HepG2 (cell line): Measurements from ENCODE around the gene TFPI. TPM values are rescaled to one million over a fixed set of nuclear protein-coding genes. Genes with fewer than 3 reads are reported as not detected.

ENCODE experiments used
- AGO1 ChIP-seq: fragments of 200-400 bp; formaldehyde crosslinking; IDR thresholded peaks from 2 replicates; pipeline ENCODE4 v1.6.1; 2017; ENCODE audit warnings: mild to moderate bottlenecking, low read depth, low read length, moderate library complexity; ENCODE audit not compliant: poor library complexity, severe bottlenecking
- ARID2 ChIP-seq: sonication (generic); formaldehyde crosslinking; IDR thresholded peaks from 2 replicates; pipeline ENCODE4 v1.8.1; 2022; ENCODE audit warnings: mild to moderate bottlenecking, missing genetic modification reagents, borderline replicate concordance
- CERS6 ChIP-seq: sonication (generic); formaldehyde crosslinking; IDR thresholded peaks from 2 replicates; pipeline ENCODE4 v1.5.0; 2020; ENCODE audit warnings: missing genetic modification reagents
- EEA1 ChIP-seq: sonication (generic); formaldehyde crosslinking; IDR thresholded peaks from 2 replicates; pipeline ENCODE4 v1.5.1; 2020; ENCODE audit warnings: mild to moderate bottlenecking, missing genetic modification reagents, borderline replicate concordance
- GATAD2A ChIP-seq: IDR thresholded peaks from 2 replicates; pipeline ENCODE4 v1.6.1; 2016
- GTF3A ChIP-seq: sonication (generic); formaldehyde crosslinking; conservative IDR thresholded peaks from 2 replicates; pipeline ENCODE4 v1.4.0; 2020; ENCODE audit warnings: mild to moderate bottlenecking, missing genetic modification reagents
- HHEX ChIP-seq: IDR thresholded peaks from 2 replicates; pipeline ENCODE4 v1.6.1; 2016; ENCODE audit warnings: control low read depth
- HOXA5 ChIP-seq: sonication (generic); formaldehyde crosslinking; IDR thresholded peaks from 2 replicates; pipeline ENCODE4 v1.4.0; 2020; ENCODE audit warnings: missing genetic modification reagents
- HOXD1 ChIP-seq: sonication (generic); formaldehyde crosslinking; IDR thresholded peaks from 2 replicates; pipeline ENCODE4 v1.5.0; 2020; ENCODE audit warnings: missing genetic modification reagents
- KDM3A ChIP-seq: IDR thresholded peaks from 2 replicates; pipeline ENCODE4 v1.6.1; 2018; ENCODE audit warnings: low read depth, missing compliant biosample characterization
- MTA1 ChIP-seq: sonication (generic); formaldehyde crosslinking; IDR thresholded peaks from 2 replicates; pipeline ENCODE4 v1.4.0; 2020; ENCODE audit warnings: missing genetic modification reagents, mild to moderate bottlenecking, borderline replicate concordance
- PHF8 ChIP-seq: sonication (generic); formaldehyde crosslinking; IDR thresholded peaks from 2 replicates; pipeline ENCODE4 v1.5.0; 2020; ENCODE audit warnings: missing genetic modification reagents
- REL ChIP-seq: sonication (generic); formaldehyde crosslinking; conservative IDR thresholded peaks from 2 replicates; pipeline ENCODE4 v1.8.0; 2022; ENCODE audit warnings: mild to moderate bottlenecking, missing genetic modification reagents, moderate library complexity
- RXRB ChIP-seq: IDR thresholded peaks from 2 replicates; pipeline ENCODE4 v1.6.1; 2016; ENCODE audit warnings: borderline replicate concordance, missing genetic modification reagents, missing compliant biosample characterization
- SATB2 ChIP-seq: sonication (generic); formaldehyde crosslinking; IDR thresholded peaks from 2 replicates; pipeline ENCODE4 v1.5.0; 2020; ENCODE audit warnings: missing genetic modification reagents
- SRSF4 ChIP-seq: fragments of 200-400 bp; formaldehyde crosslinking; IDR thresholded peaks from one replicate; pipeline ENCODE4 v1.6.1; 2018; ENCODE audit warnings: mild to moderate bottlenecking, low read depth, low read length, moderate library complexity; ENCODE audit not compliant: poor library complexity, severe bottlenecking
- U2AF1 ChIP-seq: fragments of 200-400 bp; formaldehyde crosslinking; optimal IDR thresholded peaks from 2 replicates; pipeline ENCODE3; 2017; ENCODE audit warnings: mild to moderate bottlenecking, low read depth, low read length
- ZFY ChIP-seq: sonication (generic); formaldehyde crosslinking; IDR thresholded peaks from 2 replicates; pipeline ENCODE4 v1.4.0; 2020; ENCODE audit warnings: missing genetic modification reagents
- ZNF136 ChIP-seq: sonication (generic); formaldehyde crosslinking; IDR thresholded peaks from 2 replicates; pipeline ENCODE4 v1.8.1; 2022; ENCODE audit warnings: low read depth, mild to moderate bottlenecking, moderate library complexity, missing genetic modification reagents
- ZNF331 ChIP-seq: sonication (generic); formaldehyde crosslinking; IDR thresholded peaks from 2 replicates; pipeline ENCODE4 v1.4.0; 2020; ENCODE audit warnings: missing genetic modification reagents
- ZNF468 ChIP-seq: sonication (generic); formaldehyde crosslinking; IDR thresholded peaks from 2 replicates; pipeline ENCODE4 v1.8.0; 2022; ENCODE audit warnings: mild to moderate bottlenecking, moderate library complexity, missing genetic modification reagents
- ZNF530 ChIP-seq: sonication (generic); formaldehyde crosslinking; IDR thresholded peaks from 2 replicates; pipeline ENCODE4 v1.5.0; 2020; ENCODE audit warnings: low read depth, mild to moderate bottlenecking, missing genetic modification reagents
- ZNF720 ChIP-seq: sonication (generic); formaldehyde crosslinking; IDR thresholded peaks from 2 replicates; pipeline ENCODE4 v1.4.0; 2020; ENCODE audit warnings: missing genetic modification reagents
- ZNF747 ChIP-seq: sonication (generic); formaldehyde crosslinking; IDR thresholded peaks from 2 replicates; pipeline ENCODE4 v1.8.1; 2023; ENCODE audit warnings: missing genetic modification reagents, mild to moderate bottlenecking, borderline replicate concordance
- ZNF780A ChIP-seq: sonication (generic); formaldehyde crosslinking; IDR thresholded peaks from 2 replicates; pipeline ENCODE4 v1.8.0; 2022; ENCODE audit warnings: mild to moderate bottlenecking, missing genetic modification reagents, moderate library complexity
- ZNF83 ChIP-seq: sonication (generic); formaldehyde crosslinking; IDR thresholded peaks from 2 replicates; pipeline ENCODE4 v1.4.0; 2020; ENCODE audit warnings: missing genetic modification reagents, mild to moderate bottlenecking, borderline replicate concordance
- polyA plus RNA-seq, 8 experiments: library from polyadenylated mRNA; depleted of rRNA in 3 of 8; stranded (reverse) in 7 of 8; unstranded in 1 of 8; fragments of >200 nt; fragmentation: Illumina TruSeq in 4 of 8; extraction: Trizol in 4 of 8; gene quantifications; 2 replicates each; pipeline versions ENCODE4 v1.2.1 to v1.2.3, GENCODE V29; 2011 to 2016; ENCODE audit warnings: low read depth in 4 of 8, missing spikeins in 1 of 8, mixed read lengths in 1 of 8; ENCODE audit not compliant: insufficient read depth in 1 of 8
- total RNA-seq, 5 experiments: library from RNA; depleted of rRNA; stranded (reverse); fragments of >200 nt; fragmentation: Illumina TruSeq; extraction: Trizol; gene quantifications; 2 replicates each; pipeline ENCODE4 v1.2.3, GENCODE V29; 2016; ENCODE audit warnings: low read depth in 1 of 5
- TF ChIP-seq, protein P1 (sequence below): sonication (generic); formaldehyde crosslinking; IDR thresholded peaks from 2 replicates; pipeline ENCODE4 v1.5.1; 2020; ENCODE audit warnings: missing genetic modification reagents, mild to moderate bottlenecking, borderline replicate concordance
- TF ChIP-seq, protein P2 (sequence below): sonication (generic); formaldehyde crosslinking; IDR thresholded peaks from 2 replicates; pipeline ENCODE4 v1.5.0; 2020; ENCODE audit warnings: mild to moderate bottlenecking, missing genetic modification reagents, moderate library complexity

TFPI gene
- total and polyA plus RNA-seq, 2 of the 13 experiments (the other 11 are each of a cell fraction or from before 2014, with no cell fraction given): 301 to 436 TPM

DNA sequence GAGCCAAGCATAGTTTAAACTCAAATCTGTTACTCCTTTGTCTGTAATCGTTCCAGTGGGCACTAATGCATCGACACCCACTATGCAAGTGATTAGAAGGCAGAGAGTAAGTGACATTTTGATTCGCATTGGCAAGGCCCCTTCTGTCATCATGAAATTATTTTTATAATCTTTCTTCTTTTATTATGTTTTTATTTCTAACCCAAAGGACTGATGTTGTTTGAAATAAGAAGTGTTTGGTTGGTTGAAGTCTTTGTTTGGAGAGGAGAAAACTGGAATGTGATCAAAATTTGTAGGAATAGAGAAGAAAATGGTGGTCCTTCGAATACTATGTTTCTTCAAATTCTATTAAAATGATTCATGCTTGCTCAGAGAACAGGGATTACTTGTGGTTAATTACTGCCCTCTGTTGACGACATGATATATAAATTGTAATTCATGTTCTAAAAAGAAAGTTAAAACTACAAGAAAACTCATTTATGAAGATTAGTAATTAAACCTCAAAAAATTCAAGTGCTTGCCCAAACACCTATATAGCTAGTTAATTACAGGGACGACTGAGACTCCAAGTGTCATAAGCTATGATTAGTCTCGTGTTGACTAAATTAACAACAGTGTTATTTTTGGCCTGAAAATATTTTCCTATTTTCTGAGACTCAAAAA, 26.4 kb upstream of the TFPI start (continued):
- TF ChIP-seq U2AF1 (no peak), SRSF4 (no peak), ZNF136 (CRISPR knock-in tag) (no peak), RXRB (no peak; the same call in 1 of the 2 replicates), ARID2 (no peak), GATAD2A (CRISPR knock-in tag) (peak; percentile 23; the same call in 1 of the 2 replicates), ZNF720 (CRISPR knock-in tag) (no peak), ZNF468 (no peak), ZNF530 (no peak), REL (CRISPR knock-in tag) (no peak), AGO1 (no peak), GTF3A (no peak), ZNF83 (CRISPR knock-in tag) (no peak), PHF8 (CRISPR knock-in tag) (no peak), ZNF780A (CRISPR knock-in tag) (no peak), CERS6 (CRISPR knock-in tag) (no peak), EEA1 (CRISPR knock-in tag) (no peak), ZNF747 (no peak), SATB2 (no peak), HOXA5 (CRISPR knock-in tag) (no peak), KDM3A (CRISPR knock-in tag) (no peak), HOXD1 (CRISPR knock-in tag) (no peak), ZNF331 (CRISPR knock-in tag) (no peak), MTA1 (CRISPR knock-in tag) (no peak), HHEX (no peak), ZFY (CRISPR knock-in tag) (no peak)
- TF ChIP-seq, protein P1, sequence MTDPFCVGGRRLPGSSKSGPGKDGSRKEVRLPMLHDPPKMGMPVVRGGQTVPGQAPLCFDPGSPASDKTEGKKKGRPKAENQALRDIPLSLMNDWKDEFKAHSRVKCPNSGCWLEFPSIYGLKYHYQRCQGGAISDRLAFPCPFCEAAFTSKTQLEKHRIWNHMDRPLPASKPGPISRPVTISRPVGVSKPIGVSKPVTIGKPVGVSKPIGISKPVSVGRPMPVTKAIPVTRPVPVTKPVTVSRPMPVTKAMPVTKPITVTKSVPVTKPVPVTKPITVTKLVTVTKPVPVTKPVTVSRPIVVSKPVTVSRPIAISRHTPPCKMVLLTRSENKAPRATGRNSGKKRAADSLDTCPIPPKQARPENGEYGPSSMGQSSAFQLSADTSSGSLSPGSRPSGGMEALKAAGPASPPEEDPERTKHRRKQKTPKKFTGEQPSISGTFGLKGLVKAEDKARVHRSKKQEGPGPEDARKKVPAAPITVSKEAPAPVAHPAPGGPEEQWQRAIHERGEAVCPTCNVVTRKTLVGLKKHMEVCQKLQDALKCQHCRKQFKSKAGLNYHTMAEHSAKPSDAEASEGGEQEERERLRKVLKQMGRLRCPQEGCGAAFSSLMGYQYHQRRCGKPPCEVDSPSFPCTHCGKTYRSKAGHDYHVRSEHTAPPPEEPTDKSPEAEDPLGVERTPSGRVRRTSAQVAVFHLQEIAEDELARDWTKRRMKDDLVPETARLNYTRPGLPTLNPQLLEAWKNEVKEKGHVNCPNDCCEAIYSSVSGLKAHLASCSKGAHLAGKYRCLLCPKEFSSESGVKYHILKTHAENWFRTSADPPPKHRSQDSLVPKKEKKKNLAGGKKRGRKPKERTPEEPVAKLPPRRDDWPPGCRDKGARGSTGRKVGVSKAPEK (CRISPR knock-in tag): no peak
- TF ChIP-seq, protein P2, sequence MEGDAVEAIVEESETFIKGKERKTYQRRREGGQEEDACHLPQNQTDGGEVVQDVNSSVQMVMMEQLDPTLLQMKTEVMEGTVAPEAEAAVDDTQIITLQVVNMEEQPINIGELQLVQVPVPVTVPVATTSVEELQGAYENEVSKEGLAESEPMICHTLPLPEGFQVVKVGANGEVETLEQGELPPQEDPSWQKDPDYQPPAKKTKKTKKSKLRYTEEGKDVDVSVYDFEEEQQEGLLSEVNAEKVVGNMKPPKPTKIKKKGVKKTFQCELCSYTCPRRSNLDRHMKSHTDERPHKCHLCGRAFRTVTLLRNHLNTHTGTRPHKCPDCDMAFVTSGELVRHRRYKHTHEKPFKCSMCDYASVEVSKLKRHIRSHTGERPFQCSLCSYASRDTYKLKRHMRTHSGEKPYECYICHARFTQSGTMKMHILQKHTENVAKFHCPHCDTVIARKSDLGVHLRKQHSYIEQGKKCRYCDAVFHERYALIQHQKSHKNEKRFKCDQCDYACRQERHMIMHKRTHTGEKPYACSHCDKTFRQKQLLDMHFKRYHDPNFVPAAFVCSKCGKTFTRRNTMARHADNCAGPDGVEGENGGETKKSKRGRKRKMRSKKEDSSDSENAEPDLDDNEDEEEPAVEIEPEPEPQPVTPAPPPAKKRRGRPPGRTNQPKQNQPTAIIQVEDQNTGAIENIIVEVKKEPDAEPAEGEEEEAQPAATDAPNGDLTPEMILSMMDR (CRISPR knock-in tag): peak; percentile 68
